Umbilical cord (tissue), 2 donors: Measurements from ENCODE around the gene ARCN1. TPM values are rescaled to one million over a fixed set of nuclear protein-coding genes. Genes with fewer than 3 reads are reported as not detected.

Experiments
- DNase-seq: peaks from one replicate; pipeline ENCODE4 v3.0.0-alpha.2; 2015; ENCODE audit warnings: low spot score
- total RNA-seq: library from RNA; depleted of rRNA; stranded (reverse); fragments of >200 nt; gene quantifications from one replicate; pipeline ENCODE4 v1.2.3, GENCODE V29; 2014; ENCODE audit warnings: low replicate concordance; ENCODE audit not compliant: insufficient read depth

The ARCN1 gene
- 144 TPM for total RNA-seq

DNA sequence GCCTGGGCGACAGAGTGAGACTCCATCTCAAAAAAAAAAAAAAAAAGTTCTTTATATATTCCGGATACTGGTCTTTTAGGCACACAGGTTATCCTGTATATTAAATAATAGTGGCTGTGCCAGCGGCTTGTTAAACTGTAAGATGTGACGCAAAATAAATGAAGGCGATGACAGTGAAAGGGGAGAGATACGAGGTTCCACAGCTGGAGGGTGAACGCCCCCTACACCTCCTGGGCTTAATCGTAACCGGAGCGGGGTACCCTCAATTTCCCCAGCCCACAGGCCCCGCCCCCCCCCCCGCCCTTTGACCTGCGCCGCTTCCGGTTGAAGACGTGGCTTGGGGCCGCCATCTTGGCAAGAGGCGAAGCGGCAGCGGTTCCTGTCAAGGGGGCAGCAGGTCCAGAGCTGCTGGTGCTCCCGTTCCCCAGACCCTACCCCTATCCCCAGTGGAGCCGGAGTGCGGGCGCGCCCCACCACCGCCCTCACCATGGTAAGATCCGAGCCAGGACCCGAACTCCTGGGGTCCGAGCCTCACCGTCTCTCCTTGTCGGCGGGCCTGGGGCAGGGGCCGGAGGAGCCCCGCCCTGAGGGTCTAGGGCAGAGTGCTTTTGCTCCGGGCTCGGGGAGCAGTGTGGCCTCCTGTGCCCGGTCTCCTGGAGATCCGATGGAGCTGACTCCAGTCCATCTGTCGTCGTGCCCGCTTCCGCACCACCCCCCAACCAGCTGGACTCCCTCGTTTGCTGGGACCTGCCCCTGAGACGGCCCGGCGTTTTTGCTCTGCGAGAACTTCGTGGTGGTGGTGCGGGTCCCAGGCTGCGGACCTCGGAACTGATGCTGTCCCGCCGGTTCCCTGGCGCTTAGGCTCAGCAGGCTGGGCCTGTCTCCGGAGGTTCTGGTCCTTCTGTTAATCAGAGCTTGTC is at the start of gene ARCN1:
Gene ARCN1, plus strand, starts transcription at position 349 of the 920 bp plus-strand sequence. Its CDS starts 139 bp downstream, at position 488.
- DNase-seq = peak; percentile 88

- no peak for DNase-seq
Observed at GRCh38 chr11:118522571-118523072, 49.6 kb upstream of the ARCN1 start.

DNA sequence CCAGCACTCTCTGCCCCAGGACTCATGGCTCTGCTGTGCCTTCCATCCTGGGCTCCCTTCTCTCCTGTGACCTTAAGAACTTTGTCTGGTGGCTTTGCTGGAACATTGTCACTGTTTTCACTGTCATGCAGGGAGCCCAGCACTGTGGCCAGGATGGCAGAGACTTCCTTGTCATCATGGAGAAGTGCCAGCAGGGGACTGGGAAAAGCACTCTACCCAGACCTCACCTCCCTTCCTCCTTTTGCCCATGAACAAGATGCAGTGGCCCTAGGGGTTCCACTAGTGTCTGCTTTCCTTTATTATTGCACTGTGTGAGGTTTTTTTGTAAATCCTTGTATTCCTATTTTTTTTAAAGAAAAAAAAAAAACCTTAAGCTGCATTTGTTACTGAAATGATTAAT is 47.9 kb upstream of the ARCN1 start:
- DNase-seq = no peak

- DNase-seq = no peak
Observed at GRCh38 chr11:118524757-118525470, 47.3 kb upstream of the ARCN1 start.

GRCh38 chr11:118526688-118527087 is 45.5 kb upstream of the ARCN1 start:
- DNase-seq = no peak

- DNase-seq = no peak
Observed at GRCh38 chr11:118527109-118527508, 45.1 kb upstream of the ARCN1 start, which contains the start of gene TTC36. Gene TTC36, plus strand, starts transcription at chr11:118527474. Its CDS starts 21 bp downstream, at chr11:118527495.

GRCh38 chr11:118528511-118528910 is 43.7 kb upstream of the ARCN1 start:
- DNase-seq = no peak

DNA sequence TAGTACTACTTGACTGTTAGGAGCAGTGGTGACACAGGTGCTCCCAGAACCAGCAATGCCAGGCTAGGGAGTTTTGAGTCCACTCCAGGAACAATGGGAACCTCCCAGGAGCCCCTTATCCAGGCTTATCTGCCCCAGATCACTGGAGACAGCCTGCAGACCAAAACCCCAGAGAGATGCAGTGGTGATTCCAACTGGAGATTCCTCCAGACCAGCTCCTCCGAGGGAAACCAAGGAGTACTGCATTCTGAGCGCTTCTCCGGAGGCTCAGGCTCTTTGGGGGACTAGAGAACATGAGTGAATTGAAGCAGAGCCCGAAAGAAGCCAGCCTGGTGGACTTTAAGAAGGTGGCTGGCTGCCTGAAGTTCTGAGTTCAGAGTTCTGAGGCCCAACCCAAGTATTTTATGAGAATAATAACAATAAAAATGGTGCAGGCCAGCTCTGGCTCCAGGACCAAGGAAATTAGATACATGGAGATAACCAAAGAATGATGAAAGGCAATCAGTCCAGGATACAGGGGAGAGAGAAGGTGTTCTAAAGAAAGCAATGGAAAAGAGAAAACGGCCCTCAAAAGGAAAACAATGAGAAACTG is 42.5 kb upstream of the ARCN1 start:
- DNase-seq = no peak

GRCh38 chr11:118530180-118530682 is 42.0 kb upstream of the ARCN1 start:
- DNase-seq = no peak

DNA sequence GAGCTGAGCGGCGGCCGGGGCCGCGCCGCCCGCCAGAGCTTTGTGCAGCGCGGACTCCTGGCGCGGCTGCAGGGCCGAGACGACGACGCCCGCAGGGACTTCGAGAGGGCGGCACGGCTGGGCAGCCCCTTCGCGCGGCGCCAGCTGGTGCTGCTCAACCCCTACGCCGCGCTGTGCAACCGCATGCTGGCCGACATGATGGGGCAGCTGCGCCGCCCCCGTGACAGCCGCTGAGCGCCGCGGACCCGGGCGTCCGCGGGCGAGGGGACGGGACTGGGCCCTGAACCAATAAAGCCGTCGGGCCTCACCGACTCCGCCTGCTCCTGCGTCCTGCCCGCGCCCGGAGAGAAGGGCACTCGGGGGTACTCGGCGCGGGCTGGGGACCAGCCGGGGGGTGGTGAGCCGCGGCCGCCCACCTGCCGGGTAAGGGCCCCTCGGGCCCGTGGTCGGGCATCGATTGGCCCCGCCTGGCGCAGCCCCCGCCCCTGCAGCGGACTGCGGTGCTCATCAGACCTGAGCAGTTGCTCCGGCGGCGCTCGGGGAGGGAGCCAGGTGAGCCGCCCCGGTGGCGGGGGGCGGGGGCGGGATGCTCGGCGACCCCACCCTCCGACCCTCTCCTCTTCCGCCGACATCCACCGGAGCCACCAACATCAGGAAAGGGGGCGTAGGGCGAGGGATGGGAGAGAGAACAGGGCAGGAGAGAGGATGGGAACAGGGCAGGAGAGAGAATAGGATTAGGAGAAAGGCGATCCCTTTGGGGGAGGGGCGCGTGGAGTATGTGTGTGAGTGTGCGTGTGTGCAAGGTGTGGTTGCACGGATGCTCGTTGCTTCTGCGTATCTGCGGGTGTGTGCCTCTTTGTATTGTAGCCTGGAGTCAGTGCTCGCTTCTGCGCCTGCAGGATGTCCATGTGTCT is 41.3 kb upstream of the ARCN1 start, which contains the start of gene TMEM25:
Gene TMEM25, plus strand, starts transcription at position 510 of the 914 bp plus-strand sequence. CDS start 610 bp downstream, outside the sequence.
- peak; percentile 63 for DNase-seq

GRCh38 chr11:118531597-118532084 is 40.6 kb upstream of the ARCN1 start:
- DNase-seq = no peak

- DNase-seq = no peak
Observed at GRCh38 chr11:118532091-118532490, 40.1 kb upstream of the ARCN1 start.

- DNase-seq = no peak
Observed at GRCh38 chr11:118532852-118533768, 39.1 kb upstream of the ARCN1 start.

DNA sequence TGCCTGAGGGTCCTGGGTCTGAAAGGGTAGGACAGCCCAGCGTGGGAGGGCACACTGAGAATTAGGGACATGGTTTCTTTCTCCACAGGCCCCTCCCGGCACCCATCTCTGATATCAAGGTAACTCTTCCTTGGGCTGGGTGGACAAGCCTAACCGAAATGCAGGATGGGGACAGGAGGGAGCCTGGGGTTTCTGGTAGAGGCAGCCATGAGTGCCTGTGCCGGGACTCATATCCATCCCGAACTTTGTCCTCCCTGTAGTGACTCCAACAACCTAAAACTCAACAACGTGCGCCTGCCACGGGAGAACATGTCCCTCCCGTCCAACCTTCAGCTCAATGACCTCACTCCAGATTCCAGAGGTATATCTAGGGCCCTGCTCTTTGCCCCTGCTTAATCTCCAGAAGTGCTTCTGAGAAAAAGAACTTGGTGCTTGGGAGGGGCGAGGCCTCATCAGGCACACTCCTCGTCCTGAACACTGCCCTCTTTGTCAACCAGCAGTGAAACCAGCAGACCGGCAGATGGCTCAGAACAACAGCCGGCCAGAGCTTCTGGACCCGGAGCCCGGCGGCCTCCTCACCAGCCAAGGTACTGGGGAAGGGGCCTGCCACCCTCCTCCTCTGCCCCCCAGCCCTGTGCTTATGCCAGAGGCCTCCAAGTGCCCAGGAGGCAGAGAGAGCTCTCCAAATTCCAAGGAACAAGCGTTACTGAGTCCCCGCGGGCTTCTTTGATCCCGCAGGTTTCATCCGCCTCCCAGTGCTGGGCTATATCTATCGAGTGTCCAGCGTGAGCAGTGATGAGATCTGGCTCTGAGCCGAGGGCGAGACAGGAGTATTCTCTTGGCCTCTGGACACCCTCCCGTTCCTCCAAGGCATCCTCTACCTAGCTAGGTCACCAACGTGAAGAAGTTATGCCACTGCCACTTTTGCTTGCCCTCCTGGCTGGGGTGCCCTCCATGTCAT is 38.2 kb upstream of the ARCN1 start:
- no peak for DNase-seq

GRCh38 chr11:118535261-118535660 is 36.9 kb upstream of the ARCN1 start:
- DNase-seq = no peak

- no peak for DNase-seq
Observed at GRCh38 chr11:118536726-118537125, 35.5 kb upstream of the ARCN1 start.

GRCh38 chr11:118537409-118537980 is 34.7 kb upstream of the ARCN1 start:
- no peak for DNase-seq
